ENCODE data around the gene SMIM22. TPM values are rescaled to one million over a fixed set of nuclear protein-coding genes. Genes with fewer than 3 reads are reported as not detected.

SMIM22 gene
- total and polyA plus RNA-seq, 2 of the 8 experiments (the other 6 are each of a cell fraction or from before 2014, with no cell fraction given), result not detected

DNA sequence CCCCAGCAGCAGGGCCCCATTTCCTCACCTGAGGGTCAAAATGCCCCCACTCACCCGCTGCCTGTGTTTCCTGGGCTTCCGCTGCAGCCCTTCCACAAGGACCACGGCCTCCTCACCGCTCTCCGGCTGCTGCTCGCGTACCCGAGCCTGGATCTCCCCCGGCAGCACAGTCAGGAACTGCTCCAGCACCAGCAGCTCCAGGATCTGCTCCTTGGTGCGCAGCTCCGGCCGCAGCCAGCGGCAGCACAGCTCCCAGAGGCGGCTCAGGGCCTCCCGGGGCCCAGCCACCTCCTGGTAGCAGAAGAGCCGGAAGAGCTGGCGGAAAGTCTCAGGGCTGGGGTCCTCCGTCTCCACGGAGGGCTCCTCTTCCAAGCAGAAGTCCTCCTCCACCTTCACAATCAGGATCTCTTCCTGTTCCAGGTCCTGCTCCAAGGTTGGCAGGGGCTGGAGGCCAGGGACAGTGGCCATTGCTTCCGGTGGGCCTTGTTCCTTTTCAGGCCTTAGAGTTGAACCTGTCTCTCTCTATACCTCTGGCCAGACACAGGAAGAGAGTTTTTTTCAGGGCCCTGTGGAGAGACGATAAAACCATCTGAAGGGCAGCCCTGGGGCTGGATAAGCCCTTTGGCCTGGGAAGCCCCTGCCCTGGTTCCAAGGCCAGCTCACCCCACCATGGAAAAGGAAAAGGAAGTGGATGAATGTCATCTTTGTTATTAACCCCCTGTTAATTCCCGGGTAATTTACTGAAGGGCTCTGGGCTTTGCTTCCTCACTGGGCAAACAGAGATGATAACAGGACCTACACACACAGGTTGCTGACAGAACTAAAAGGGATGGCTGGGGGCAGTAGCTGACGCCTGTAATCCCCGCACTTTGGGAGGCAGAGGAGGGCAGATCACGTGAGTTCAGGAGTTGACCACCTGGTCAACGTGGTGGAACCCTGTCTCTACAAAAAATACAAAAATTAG lies 29.4 kb upstream of the SMIM22 start:
- no peak for FAIRE-seq
- CTCF ChIA-PET (ENCODE audit: partially characterized antibody), result interaction anchor here (0.6 to 1.6 kb wide), 6 partner anchors 20 to 190 kb away, joined by 3 to 5 read pairs (median 4); partner anchors contain the start of genes ANKS3 and DNAAF8

More for the DNA sequence above, 29.4 kb upstream of the SMIM22 start:
- H3K4me2 ChIP-seq (ENCODE audit: insufficient read depth in 1 of 2, low read depth in 2 of 2, low read length in 2 of 2), result peak overlapping the region; percentile 65 to 68
- no peak overlapping the region for H4K5ac ChIP-seq (ENCODE audit: insufficient read length, low read depth, low read length)
- no peak overlapping the region for H2AK5ac ChIP-seq (ENCODE audit: low read depth, low read length)
- peak overlapping the region; percentile 75 to 99 (median 86); a peak in 6 of 8 replicates for H3K4me3 ChIP-seq (ENCODE audit: extremely low read depth in 1 of 4, insufficient read depth in 2 of 4, low read depth in 3 of 4, low read length in 4 of 4)
- peaks cover 2 to 7% of the 10 kb centered on the region in 2 experiments for H4K20me1 ChIP-seq (replicated peaks in 1 of 2; ENCODE audit: control insufficient read depth in 1 of 2, insufficient read depth in 2 of 2, low read length in 2 of 2)
- no peak overlapping the region for H3K14ac ChIP-seq (ENCODE audit: insufficient read length)
- H3K23ac ChIP-seq (ENCODE audit: insufficient read length), result no peak overlapping the region
- H2BK5ac ChIP-seq (ENCODE audit: low read depth, low read length), result no peak overlapping the region
- H2BK12ac ChIP-seq (ENCODE audit: low read depth, low read length), result no peak overlapping the region
- no peak overlapping the region for H3K18ac ChIP-seq (ENCODE audit: extremely low read depth, low read length)
- TF ChIP-seq HDAC2 (IDR thresholded peaks at IDR 0.05; ENCODE audit: borderline replicate concordance in 1 of 2, low read depth in 2 of 2, low read length in 2 of 2) (no peak), SRF (IDR thresholded peaks at IDR 0.05; ENCODE audit: low read depth, low read length) (no peak), SIX5 (IDR thresholded peaks at IDR 0.05; ENCODE audit: low read depth, low read length) (no peak), SIRT6 (IDR thresholded peaks at IDR 0.05; ENCODE audit: low read length) (no peak), SAP30 (IDR thresholded peaks at IDR 0.05; ENCODE audit: insufficient read depth, insufficient replicate concordance, low read length) (no peak), GABPA (IDR thresholded peaks at IDR 0.05; ENCODE audit: borderline replicate concordance, insufficient read depth, low read length) (no peak), HDAC6 (IDR thresholded peaks at IDR 0.05; ENCODE audit: low read depth, low read length) (no peak), RBBP5 (IDR thresholded peaks at IDR 0.05; ENCODE audit: borderline replicate concordance, low read depth, low read length) (no peak)
- H2BK120ac ChIP-seq (replicated peaks; ENCODE audit: low read depth, low read length), result no peak overlapping the region
- H3K79me1 ChIP-seq (ENCODE audit: low read depth, low read length), result peaks cover 5% of the 10 kb centered on the region; the same call in 1 of the 2 replicates
- no peak overlapping the region for H2BK20ac ChIP-seq (ENCODE audit: low read length)
- peaks cover 0 to 15% of the 10 kb centered on the region in 2 experiments; a peak in 2 of 4 replicates for H3K79me2 ChIP-seq (ENCODE audit: control insufficient read depth in 1 of 2, insufficient read depth in 2 of 2, low read length in 2 of 2)
- H3K27ac ChIP-seq (ENCODE audit: low read depth, low read length), result no peak overlapping the region
- no peak overlapping the region for H2BK15ac ChIP-seq (ENCODE audit: low read length)
- DNase-seq (ENCODE audit: low read depth in 1 of 2, low spot score in 2 of 2), result no peak
- H3K36me3 ChIP-seq (ENCODE audit: control insufficient read depth in 2 of 4, insufficient read depth in 4 of 4, low read length in 3 of 4), result peaks cover 3 to 9% (median 5%) of the 10 kb centered on the region in 4 experiments; a peak in 6 of 8 replicates
- H3K9ac ChIP-seq (replicated peaks in 1 of 4; ENCODE audit: extremely low read depth in 1 of 4, low read depth in 3 of 4, low read length in 3 of 4), result peak overlapping the region in 2 of 4 experiments; percentile 15 to 62; a peak in 3 of 7 replicates
- no peak overlapping the region for H4K91ac ChIP-seq (replicated peaks; ENCODE audit: insufficient read length, low read length)
- H3K23me2 ChIP-seq (ENCODE audit: low read depth, low read length), result peaks cover 13% of the 10 kb centered on the region
- no peaks in the 10 kb centered on the region for H3K9me3 ChIP-seq (ENCODE audit: insufficient read depth in 2 of 2, low read depth in 1 of 2, low read length in 1 of 2)
- H3K56ac ChIP-seq (replicated peaks; ENCODE audit: insufficient read length, low read depth, low read length), result no peak overlapping the region
- no peak overlapping the region; the same call in 1 of the 2 replicates for H4K8ac ChIP-seq (ENCODE audit: extremely low read depth, insufficient read depth, low read length)
- peaks cover 0 to 3% (median 1%) of the 10 kb centered on the region in 4 experiments; a peak in 2 of 7 replicates for H3K4me1 ChIP-seq (replicated peaks in 1 of 4; ENCODE audit: control insufficient read depth in 3 of 4, insufficient read depth in 4 of 4, low read length in 3 of 4)
- WGBS, 2 experiments (ENCODE audit: extremely low coverage in 1 of 2, insufficient coverage in 1 of 2, insufficient read length in 1 of 2, insufficient replicate concordance in 2 of 2, low coverage in 1 of 2, low lambda C conversion rate in 2 of 2, missing lambda C conversion rate in 1 of 2), result 86% methylated on average over 22 of the region's 26 CpGs; no CpG with 5 or more reads in 1 of the 2 experiments
- no peaks in the 10 kb centered on the region for H3K27me3 ChIP-seq (replicated peaks in 1 of 4; ENCODE audit: control insufficient read depth in 3 of 4, extremely low read depth in 1 of 4, insufficient read depth in 3 of 4, low read length in 3 of 4)
- H3K4ac ChIP-seq (replicated peaks; ENCODE audit: insufficient read length, low read depth, low read length), result no peak overlapping the region
- H2AFZ ChIP-seq (ENCODE audit: low read length), result no peak overlapping the region
- POLR2A ChIA-PET (ENCODE audit: partially characterized antibody), result interaction anchor here (0.7 to 1.5 kb wide), 7 partner anchors 11 to 35 kb away, joined by 3 to 7 read pairs (median 3); partner anchors contain the start of genes ANKS3 and DNAAF8

All from H1 (cell line).